ENCODE results near the gene CLEC4C. TPM values are rescaled to one million over a fixed set of nuclear protein-coding genes. Genes with fewer than 3 reads are reported as not detected.
A peak's percentile ranks its signal among the peaks of the same experiment; 100 is the strongest.

The CLEC4C gene
- total RNA-seq, 1 donor from 2014 or later = not detected

- no peak for DNase-seq (ENCODE audit: low read depth in 2 of 2)
These were observed 23.2 kb downstream of the CLEC4C start for GRCh38 chr12:7723926-7724325.

DNA sequence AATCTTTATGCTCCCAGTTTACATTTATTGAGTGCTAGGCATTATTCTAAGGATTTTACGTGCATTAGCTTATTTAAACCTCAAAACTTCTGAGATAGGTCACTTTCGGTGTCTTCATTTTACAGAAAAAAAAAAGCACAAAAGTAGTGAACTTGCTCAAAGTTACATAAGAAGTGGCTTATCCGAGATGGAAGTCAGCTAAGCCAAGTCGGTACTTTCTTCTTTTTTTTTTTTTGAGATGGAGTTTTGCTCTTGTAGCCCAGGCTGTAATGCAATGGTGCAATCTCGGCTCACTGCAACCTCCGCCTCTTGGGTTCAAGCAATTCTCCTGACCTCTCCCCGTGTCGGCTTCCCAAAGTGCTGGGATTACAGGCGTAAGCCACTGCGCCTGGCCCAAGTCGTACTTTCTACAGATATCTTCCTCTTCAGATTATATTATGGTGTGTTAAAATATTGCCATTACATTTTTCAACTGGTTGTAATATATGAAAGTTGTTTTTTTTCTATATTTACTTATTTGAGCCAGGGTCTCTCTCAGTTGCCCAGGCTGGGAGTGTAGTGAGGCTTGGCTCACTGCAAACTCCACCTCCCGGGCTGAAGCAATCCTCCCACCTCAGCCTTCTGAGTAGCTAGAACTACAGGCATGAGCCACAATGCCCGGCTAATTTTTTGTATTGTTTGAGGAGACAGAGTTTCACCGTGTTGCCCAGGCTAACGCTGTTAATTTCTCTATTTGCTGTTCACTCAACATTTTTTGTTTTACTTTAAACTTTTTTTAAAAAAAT is 27.0 kb downstream of the CLEC4C start:
- DNase-seq (ENCODE audit: low read depth in 2 of 2) = no peak

DNA sequence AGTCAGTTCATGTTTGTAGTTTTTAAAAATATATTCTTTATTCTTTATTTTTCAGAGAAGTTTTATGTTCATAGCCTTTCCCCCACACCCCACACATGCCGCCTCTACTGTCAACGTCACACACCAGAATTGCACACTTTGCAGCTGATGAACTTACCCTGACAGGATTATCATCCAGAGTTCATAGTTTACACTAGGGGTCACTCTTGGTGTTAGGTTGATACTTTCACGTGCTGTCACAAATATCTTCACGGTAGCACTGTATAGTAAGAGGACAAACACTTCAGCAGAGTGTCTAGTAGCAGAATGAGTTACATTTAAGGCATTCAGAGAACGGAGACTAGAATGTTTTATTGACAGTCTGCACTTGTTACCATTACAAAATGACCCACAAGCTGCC is 30.8 kb downstream of the CLEC4C start:
- peak in 1 of 2 donors; percentile 5 for DNase-seq (ENCODE audit: low read depth in 2 of 2)

DNA sequence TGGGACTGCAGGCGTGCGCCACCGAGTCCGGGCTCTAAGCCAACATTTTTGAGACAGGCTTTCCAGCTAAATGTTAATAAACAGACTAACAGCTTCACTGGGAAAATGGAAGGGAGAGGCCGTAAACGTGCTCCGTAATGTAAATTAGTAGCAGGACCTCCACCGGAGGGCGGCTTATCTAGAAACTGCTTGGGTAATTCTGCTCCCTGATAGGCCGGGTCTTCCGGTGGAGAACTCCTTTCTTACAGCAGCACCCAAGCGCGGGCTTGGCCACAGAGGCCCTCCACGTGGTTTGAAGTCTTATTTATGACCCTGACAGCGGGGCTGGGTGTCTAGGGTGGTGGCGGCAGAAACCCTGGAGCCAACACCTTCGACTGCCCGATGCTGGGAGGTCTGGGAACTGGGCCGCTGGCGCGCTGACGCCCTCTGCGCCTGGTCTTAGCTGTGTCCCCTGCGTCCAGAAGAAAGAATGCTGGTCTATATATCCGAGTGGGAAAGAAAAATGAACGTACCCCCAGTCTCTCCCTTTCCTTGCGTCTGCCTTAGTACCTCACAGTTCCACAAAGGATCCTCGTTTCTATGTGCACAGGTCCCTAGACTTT is 34.2 kb downstream of the CLEC4C start:
- DNase-seq (ENCODE audit: low read depth in 2 of 2) = no peak

DNA sequence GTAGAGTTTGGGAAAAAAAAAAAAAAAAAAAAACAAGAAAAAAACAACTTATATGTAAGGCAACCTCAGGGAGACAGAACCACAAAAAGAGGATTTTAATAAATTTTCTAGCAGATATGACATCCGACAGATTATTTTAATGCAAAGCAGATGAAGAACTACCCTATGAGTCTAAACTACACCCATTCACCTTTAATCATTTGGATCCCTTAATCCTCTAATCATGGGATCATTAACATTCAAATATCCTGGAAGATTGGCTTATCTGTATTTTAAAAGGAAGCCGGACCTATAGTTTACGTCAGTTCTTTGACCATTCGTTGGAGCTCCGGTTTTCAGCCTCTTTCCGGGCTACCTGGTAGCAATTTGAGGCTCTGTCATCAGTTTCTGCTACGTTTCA is 36.0 kb downstream of the CLEC4C start, which contains the start of gene DPPA3:
DPPA3 (plus strand) TSS at position 301 of the 400 bp plus-strand sequence. CDS start 138 bp downstream, outside the sequence.
- DNase-seq (ENCODE audit: low read depth in 2 of 2) = no peak

DNA sequence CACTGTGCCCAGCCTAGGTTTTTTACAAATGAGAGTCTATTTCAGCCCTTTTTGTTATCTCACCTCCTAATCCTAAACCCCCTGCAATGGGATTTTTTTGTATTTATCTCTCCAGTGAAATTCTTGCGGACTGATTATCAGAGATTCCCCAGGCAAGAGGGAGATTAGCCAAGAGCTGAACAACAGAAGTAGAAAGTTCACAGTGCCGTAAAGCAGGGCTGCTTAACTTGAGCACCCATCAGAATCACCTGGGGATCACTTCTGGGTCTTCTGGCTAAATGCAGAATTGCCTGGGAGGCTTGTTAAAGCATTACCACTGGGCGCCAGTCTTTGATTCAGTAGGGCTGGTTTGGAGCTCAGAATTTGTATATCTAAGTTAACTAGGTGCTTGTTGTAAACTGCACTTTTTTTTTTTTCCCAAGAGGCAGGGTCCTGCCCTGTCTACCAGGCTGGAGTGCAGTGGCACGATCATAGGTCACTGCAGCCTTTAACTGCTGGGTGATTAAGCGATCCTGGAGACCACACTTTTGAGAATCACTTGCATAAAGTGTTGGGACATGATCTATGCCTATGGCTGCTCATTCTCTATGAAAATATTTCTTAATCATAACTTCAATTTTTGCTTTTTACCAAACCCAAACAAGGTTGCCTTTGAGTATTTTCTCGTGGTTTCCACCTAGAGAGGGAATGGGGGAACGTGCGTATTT is 37.1 kb downstream of the CLEC4C start:
- no peak for DNase-seq (ENCODE audit: low read depth in 2 of 2)

DNA sequence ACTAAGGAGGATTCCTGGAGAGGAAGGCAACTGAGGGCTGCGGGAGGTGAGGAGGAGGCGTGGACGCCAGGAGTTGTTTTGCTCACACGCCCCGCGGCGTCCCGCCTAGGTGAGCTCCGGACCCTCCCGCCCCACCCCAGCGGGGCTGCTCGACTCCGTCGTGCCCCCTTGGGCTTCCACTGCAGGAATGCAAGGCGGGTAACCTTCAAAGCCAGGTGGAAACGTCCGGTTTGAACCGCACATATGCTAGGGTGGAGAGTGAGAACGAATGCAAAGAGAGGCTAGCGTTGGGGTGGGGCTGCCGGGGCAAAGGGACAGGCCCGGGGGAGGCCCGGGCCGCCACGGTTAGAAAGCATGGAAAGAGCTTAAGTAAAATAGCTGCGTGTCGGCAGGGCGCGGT is 41.3 kb downstream of the CLEC4C start:
- DNase-seq (ENCODE audit: low read depth in 2 of 2) = no peak

DNA sequence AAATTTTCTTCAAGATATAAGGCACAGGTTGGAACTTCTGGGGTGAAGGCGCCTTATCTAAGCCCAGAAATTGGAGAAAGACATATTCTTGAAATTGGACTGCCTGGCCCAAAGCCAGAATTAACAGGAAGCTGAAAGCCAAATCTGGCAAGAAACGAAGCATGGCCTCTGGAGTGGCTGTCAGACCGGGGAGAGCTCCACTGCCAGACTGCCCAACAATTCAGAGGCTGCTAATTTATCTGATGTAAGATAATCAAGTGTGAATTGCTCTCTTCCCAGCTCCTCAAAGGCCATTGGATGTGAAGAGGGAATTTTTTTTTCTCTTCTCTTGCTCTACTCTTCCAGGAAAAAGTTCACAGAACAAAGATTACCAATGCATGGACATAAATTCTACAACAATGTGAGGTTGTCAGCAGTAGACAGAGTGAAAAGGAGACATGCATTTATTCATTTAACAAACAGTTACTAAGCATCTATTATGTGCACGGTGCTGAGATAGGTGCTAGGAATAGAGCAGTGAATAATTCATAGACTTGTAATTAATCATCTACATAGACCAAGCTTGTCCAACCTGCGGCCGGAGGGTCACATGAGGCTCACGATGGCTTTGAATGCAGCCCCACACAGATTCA is 51.5 kb downstream of the CLEC4C start, which contains the start of gene GDF3:
GDF3 (minus strand) TSS at position 210 of the 632 bp plus-strand sequence; CDS start at position 163, 47 bp downstream.
- DNase-seq (ENCODE audit: low read depth in 2 of 2) = peak in 1 of 2 donors; percentile 81

DNA sequence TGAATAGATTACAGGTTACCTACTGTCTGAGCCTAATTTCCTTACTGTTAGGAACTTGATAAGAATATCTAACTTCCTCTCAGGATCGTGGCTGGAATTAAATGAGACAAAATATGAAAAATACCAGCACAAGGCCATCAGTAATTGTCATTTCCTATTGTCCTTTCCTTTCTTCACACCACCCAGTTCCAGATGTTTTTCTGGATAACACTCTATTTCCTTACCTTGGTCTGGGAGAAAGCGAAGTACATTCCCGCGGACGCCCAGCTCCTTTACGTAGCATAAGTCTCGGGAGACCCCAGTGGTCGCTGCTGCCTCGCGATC is 52.0 kb downstream of the CLEC4C start:
- DNase-seq (ENCODE audit: low read depth in 2 of 2) = peak in 1 of 2 donors; percentile 86

DNA sequence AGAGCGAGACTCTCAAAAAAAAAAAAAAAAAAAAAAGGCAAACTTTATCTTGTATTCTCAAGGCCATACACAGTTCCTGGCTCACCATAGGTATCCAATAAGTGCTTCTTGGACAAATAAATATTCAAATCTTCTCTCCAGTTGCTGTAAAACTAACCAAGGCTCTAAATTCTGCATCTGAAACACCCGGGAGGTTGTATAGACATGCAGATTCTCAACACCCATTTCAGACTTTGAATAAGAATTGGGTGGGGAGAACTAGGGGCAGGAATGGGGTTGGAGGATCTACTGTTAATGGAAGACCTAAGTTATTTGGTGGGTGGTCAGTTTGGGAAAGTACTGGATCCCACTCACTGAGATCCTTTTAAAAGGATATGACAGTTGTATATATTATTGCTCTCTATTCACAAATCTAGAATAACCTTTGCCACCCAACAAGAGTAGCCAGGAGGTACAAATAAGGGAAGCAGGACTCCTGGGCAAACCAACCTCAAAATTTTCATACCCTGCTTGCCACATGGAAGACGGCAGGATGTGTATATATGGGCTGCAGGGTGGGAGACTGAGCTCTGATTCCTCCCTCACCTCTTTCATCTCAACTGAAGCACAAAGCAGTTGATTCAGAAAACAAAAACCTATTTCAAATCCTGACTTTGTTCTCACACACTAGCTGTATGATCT is 52.5 kb downstream of the CLEC4C start:
- DNase-seq (ENCODE audit: low read depth in 2 of 2) = no peak

GRCh38 chr12:7693793-7694192 is 53.4 kb downstream of the CLEC4C start:
- DNase-seq (ENCODE audit: low read depth in 2 of 2) = no peak

GRCh38 chr12:7681535-7681934 is 65.6 kb downstream of the CLEC4C start:
- no peak for DNase-seq (ENCODE audit: low read depth in 2 of 2)

Other genes starting within 250 kb of the CLEC4C start
- under 0.01 TPM in 1 of 2 replicates, not detected in the other for gene CD163, start 243.6 kb downstream of the CLEC4C start, total RNA-seq
- gene APOBEC1, start 81.5 kb downstream of the CLEC4C start, total RNA-seq = not detected in 2 replicates
- 0.51 and 1.0 TPM in 2 replicates for gene GDF3, start 51.6 kb downstream of the CLEC4C start, total RNA-seq
- not detected in 2 replicates for gene DPPA3, start 35.9 kb downstream of the CLEC4C start, total RNA-seq
- not detected in 2 replicates for gene NANOGNB, start 17.8 kb upstream of the CLEC4C start, total RNA-seq
- not detected in 2 replicates for gene NANOG, start 42.0 kb upstream of the CLEC4C start, total RNA-seq
- gene SLC2A14, start 125.5 kb upstream of the CLEC4C start, total RNA-seq = under 0.01 TPM in 2 replicates
- 27.4 and 34.1 TPM in 2 replicates for gene SLC2A3, start 188.8 kb upstream of the CLEC4C start, total RNA-seq

Data from dermis microvascular lymphatic vessel endothelial cell (primary cell).